HG02623 (cell line): Measurements from ENCODE around the gene HGFAC.

Experiments used
- ATAC-seq: cut with Tn5 transposase; IDR thresholded peaks from one replicate; pipeline ENCODE4 v1.9.1; 2021; ENCODE audit warnings: moderate library complexity; ENCODE audit not compliant: unreplicated experiment

Gene HGFAC

DNA sequence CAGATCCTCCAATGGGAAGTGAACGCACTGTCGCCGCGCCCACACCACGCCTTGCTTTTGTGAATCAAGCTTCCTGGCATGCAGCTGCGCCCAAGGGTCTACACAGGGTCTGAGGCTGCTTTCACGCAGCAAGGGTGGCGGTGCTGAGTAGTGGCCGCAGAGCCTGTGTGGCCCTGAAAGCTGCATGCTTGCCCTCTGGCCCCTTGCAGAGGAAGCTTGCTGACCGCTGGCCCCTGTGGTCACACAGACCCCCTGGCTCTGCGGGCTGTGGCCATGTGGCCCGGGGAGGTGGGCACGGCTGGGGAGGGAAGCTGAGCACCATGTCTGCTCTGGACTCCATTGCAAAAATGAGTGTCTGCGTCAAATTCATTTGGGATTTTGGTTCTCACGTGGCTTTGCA lies 30.1 kb downstream of the HGFAC start:
- ATAC-seq: no peak

DNA sequence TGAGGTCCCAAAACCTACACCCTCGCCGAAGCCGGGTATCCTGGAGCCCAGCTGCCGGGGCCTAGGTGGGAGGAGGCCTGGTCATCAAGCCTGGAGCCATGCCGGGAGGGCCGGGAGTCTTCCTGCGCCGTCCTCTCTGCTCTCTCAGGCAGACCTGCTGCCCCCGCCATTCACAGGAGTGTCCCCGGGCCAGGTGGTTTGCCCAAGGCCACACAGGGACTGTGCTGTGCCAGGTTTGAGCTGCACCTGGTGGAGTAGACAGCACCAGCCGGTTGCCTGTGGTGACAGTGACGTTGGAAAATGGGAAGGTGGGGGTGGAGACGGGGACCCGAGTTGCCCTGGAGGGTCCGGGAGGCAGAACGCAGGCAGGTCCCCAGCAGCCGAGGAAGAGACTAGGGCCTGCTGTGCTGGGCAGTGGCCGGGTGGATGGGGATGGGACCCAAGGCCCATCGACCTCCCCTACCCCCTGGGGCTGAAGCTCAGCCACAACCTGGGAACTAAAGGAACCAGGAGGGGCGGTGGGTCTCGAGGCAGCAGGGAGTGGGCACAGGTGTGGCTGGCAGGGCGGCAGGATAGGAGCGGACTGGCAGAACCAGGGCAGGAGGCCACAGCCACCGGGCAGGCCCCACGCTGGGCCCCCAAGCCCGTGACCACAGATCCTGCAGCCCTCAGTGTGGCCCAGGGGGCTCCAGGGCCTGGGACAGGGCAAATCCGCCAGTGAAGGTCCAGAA lies 30.8 kb downstream of the HGFAC start:
- no peak for ATAC-seq

DNA sequence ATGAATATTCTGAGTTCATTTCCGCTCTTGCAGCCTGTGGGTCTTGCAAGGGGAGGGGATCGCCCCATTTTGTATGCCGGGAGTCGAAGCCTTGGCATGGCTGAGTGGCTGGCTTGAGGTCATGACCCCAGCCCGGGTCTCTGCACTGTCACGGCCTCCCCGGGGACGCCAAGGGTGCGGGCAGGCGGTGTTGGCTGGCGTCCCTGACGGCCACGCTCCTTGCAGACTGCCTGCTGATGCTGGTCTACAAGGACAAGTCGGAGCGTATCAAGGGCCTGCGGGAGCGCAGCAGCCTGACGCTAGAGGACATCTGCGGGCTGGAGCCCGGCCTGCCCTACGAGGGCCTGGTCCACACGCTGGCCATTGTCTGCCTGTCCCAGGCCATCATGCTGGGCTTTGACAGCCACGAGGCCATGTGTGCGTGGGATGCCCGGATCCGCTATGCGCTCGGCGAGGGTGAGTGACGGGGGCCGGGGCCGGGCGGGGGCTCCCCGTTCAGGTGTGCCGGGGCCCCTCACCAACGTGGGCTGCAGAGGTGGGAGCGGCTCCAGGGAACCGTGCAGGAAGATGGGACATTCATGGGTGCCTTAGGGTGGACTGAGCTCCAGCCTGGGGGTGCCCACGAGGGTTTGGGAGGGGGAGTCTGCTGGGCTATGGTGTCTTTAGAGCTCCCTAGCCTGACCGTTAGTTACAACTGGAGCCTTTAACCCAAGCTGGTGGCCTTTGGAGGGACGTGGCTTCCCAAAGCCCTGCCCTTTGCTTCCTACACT lies 31.6 kb downstream of the HGFAC start:
- ATAC-seq: no peak

DNA sequence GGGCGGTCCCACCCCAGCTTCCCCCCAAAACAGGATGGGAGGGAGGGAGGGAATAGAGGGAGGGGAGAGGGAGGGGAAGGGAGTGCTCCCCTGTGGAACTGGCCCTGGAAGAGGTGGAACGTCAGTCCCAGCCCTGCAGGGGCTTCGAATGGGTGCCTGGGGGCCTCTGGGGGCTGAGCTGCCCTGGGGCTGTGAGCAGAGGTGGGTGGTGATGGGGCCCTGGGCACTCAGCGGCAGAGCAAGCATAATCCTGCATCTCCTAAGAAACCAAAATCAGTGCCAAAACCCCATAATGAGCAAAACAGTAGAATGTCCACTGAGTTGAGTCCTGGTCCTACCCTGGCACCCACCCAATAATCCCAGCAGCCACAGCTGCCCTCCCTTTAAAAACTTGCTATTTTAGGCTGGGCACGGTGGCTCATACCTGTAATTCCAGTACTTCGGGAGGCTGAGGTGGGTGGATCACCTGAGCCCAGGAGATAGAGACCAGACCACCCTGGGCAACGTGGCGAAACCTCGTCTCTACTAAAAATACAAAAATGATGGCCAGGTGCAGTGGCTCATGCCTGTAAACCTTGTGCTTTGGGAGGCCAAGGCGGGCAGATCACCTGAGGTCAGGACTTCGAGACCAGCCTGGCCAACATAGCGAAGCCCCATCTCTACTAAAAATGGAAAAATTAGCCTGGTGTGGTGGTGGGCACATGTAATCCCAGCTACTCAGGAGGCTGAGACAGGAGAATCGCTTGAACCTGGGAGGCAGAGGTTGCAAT lies 32.4 kb downstream of the HGFAC start:
- ATAC-seq: no peak

DNA sequence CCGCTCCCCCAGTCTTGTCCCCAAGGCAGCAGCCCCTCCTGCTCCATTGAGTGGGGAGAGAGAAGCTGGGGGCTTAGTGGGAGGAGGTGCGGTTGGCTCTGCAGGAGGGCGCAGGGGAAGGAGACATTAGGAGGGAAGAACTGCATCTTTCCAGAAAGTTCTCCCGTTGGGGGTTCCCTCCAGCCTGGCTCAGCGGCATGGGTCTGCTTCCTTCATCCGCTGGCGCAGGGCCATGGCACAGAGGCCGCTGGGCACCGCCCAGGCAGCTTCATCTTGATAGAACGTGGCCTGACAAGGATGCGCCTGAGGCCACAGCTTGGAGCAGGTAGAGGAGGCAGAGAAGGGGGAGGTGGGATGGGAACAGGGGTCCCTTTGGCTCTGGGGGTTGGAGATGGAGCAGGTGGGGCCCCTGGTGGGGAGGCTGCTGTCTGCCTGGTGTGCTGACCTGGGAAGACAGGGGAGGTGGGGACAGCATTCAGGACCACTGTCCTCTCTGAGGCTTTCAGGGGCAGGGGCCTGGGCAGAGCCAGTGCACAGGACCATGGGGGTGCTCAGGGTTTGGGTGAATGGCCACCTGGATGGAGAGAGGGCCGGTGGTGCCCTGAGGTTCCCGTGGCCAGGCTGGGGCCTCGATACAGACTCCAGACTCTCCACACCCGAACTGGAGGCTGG lies 33.4 kb downstream of the HGFAC start:
- ATAC-seq: no peak

DNA sequence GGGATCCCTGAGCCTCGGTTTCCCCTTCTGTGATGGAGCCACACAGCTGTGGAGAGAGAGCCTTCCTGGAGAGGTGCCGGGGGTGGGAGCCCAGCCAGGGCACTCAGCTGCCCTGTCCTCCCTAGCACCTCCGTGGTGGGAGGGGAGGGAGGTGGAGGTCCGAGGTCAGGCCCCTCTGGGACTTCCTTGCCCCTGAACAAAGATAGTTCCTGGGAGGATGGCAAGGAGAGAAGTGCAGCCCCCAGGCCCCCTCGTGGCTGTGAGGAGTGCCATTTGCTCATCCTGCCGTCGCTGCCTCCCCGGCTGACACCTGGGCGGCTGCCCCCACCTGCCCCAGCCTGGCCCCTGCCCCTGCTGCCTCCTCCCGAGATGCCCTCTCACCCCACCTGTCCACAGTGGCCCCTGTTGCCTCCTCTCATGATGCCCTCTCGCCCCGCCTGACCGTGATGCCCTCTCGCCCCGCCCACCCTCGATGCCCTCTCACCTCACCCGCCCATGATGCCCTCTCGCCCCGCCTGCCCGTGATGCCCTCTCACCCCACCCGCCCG lies 34.0 kb downstream of the HGFAC start:
- no peak for ATAC-seq

DNA sequence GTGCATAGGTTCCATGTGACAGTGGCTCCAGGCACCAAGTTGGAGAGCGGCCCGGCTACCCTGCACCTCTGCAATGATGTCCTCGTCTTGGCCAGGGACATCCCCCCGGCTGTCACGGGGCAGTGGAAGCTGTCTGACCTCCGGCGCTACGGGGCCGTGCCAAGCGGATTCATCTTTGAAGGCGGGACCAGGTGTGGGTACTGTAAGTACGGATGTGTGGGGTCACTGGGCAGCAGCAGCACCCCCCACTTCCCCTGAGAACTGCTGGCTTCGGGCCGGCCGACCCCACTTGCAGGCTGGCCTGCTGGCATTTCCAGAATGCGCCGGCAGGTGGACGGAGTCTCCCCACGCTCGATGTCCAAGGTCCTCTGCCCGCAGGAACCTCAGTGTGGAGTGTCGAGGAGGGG lies 34.6 kb downstream of the HGFAC start:
- ATAC-seq: no peak

DNA sequence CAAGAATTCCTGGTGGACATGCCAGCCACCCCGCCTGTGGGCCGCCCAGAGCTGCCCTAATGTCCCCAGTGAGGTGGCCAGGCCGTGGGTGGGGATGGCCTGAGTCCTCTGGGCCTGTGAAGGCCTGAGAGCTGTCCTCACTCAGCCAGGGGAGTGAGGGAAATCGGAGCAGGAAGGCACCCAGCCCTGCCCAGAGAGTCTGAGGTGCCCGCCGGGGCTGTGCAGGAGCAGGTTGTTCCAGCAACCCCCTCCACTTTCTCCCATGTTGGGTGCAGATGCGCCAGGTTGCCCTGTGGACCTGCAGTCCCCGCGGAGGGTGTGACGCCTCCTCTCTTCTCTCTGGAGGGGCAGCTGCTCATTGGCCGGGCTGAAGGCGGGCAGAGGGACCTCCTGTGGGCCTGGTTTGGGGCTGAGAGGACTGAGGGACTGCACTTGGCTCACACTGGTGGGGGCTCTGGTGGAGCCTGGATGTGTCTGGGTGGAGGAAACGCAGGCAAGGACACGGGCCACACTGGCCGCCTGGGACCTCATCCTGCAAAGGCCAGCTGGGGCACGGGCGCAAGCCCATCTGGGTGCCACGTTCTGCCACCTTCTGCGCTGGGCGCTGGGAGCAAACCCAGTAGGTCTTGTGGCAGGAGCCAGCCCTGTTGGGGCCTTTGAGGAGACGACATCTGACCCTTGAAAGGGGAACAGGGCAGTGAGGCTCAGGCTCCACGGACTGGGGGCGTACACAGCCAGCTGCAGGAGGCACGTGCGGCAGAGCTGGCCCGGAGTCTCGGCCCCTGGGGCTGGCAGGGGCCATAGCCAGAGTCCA lies 35.4 kb downstream of the HGFAC start:
- no peak for ATAC-seq

DNA sequence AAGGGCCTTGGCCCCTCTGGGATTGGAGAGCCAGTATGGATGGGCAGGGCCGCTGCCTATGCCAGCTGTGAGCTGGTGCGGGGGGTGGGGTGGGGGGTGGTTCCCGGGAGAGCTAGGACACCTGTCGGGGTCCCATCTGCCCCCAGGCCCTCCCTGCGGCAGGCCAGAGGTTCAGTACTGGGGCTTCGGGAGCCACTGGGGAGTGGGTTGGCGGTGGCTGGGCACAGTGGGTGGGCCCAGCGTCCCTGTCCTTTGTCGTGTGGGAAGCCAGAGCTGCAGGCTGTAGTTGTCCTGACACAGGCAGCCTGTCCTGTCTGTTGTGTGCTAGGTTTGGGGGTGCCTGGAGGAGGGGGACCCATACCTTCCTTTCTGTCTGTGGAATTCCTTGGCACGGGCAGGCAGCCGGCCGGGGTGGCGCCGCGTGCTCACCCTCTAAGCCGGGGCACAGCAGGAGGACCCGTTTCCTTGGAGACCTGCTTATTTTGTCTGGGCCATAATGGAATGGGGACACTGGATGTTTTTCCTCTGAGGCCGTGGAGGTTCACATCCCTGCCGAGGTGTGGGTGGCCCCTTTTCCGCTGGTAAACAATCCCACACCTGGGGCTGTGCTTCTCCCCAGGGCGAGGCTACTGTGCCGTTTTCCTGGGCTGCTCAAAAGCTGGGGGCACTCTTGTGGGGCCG lies 36.1 kb downstream of the HGFAC start:
- ATAC-seq: no peak

DNA sequence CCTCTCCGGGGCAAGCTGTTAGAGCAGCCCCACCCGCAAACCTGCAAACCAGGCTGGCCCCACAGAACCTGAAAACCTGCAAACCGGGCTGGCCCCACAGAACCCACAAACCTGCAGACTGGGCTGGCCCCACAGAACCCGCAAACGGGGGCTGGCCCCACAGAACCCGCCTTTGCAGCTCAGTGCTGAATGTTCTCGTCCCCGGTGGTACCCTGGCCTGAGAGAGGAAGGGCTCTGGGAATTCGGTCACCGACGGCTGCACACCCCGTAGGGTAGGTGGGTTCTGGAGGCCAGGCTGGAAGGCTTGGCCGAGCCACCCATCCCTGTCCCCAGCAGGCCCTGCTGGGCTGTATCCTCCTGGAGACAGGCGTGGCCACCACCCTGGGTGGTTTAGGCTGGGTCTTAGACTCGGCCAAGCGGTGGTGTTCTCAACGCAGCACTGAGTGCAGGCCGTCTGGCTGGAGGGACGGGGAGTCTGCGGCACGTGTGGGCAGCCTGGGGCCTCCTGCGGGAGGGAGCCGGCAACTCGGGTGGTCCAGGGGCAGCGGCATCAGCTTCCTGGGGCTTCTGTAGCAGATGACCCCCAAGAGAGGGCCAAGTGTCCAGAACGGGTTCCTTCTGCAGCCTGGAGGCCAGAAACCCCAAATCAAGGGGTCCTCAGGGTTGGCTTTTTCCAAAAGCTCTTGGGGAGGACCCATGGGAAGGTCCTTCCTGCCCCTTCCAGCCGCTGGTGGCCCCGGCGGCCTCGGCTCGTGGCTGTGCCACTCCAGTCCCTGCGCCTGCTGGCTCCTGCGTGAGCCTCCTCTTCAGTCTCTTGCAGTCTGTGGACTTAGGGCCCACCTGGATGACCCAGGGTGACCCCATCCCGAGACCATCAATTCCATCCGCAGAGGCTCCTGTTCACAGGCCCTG lies 36.9 kb downstream of the HGFAC start:
- no peak for ATAC-seq

DNA sequence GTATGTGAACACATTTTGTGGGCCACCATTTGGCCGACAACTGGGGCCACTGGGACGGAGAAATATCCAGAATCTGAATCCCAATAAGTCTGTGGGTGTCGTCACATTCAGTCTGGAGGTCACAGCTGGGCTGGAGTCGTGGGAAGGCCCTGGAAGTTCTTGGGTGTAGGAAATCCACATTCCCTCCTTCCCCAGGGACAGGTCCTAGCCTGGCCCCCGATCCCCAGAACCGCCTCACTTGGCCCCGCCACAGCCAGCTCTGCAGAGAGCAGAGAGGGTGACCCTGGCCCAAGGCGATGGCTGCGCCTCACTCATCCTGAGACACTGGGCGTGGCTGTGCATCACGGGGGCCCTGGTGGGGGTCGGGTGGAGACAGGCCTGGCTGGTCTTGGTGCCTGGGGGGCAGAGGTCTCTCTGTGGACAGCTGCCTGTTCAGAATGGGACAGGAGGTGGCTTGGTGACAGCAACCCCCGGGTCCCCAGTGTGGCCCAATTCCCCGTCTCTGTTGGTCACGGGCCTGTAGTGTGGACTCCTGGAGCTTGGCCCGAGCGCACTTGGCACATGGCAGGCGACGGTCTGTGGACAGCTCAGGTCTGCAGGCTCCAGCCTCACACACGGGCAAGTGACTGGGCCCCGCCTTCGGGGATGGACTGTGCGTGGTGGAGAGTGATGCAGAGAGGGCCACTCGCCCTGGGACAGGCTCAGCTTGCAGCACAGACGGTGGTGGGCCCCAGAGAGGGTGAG lies 37.8 kb downstream of the HGFAC start:
- no peak for ATAC-seq

DNA sequence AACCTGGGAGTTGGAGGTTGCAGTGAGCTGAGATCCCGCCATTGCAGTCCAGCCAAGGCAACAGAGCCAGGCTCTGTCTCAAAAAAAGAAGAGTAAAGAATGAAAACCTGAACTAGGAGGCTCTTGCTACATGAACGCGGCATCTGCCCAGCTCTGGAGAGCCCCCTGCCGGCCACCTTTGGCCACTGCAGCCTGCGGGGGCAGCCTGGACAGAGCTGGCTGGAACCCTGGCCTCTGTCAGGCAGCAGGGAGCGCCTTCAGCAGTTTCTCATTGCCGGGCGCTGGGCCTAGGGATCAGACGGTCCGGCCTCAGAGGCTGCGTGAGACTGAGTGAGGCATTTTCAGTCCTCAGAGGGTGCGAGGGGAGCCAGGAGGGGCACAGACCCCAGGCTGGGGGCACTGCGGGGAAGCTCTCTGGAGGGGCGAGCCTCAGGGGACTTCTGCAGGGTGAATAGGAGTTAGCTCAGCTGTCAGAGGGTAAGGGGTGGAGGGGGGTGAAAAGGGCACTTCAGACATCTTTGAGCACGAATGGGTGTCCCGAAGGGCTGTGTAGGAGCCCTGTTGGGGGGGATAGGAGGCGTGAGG lies 38.9 kb downstream of the HGFAC start:
- no peak for ATAC-seq

DNA sequence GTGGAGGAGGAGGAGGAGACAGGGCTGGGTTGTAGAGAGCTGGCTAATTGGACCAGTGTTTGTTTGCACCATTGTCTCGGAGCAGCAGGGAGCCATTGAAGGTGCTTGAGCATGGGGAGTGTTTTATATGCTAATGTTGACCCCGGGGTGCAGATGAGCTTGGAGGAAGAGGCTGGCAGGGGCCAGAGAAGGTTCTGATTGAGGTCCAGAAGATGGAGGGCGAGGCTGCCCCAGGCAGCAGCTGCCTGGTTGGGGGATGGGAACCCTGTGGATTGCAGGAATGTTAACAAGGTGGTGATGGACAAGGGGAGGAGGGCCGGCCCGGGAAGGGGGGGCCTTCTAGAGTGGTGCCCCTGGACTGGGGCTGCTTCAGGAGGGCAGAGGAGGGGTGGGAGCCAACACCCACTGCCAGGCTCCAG lies 39.4 kb downstream of the HGFAC start:
- no peak for ATAC-seq

DNA sequence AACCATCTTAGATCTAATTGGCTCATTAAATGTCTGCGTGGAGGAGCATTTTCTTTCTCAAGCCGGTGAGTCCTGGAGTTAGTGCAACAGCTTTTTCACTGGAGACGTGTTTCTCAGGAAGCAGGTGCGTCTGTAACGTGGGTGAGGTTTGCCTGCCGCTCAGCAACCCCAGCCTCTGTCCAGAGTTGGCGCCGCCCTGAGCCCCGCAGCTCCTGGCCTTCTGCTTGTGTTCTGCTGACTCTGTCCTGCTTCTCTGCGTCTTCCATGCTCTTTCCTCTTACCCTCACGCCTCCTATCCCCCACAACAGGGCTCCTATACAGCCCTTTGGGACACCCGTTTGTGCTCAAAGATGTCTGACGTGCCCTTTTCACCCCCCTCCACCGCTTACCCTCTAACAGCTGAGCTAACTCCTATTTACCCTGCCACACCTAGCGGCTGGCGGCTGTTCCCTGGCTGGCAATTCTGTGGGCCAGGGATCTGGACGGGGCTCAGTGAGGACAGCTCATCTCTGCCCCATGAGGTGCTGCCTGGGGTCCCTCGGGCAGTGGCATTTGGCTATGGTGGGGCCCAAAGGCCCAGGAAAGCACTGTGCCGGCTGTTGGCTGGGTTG lies 40.1 kb downstream of the HGFAC start:
- no peak for ATAC-seq

DNA sequence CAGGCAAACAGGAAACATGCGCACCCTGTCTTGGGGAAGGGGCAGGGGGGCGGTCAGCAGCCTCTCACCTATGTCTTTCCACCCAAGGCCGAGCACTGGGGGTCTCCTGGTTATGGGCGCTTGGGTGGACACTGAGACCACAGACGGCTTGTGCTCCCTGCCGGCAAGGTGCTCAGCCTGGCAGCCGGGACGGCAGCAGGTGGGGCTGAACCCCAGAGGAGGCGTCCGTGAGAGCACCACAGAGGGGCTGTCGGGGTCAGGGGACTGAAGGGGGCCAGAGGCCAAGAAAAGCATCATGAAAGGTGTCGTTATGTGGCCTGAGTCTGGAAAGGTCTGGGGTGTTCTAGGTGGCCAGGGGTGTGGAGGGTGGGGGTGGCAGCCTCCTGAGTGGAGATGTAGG lies 40.9 kb downstream of the HGFAC start:
- ATAC-seq: no peak

DNA sequence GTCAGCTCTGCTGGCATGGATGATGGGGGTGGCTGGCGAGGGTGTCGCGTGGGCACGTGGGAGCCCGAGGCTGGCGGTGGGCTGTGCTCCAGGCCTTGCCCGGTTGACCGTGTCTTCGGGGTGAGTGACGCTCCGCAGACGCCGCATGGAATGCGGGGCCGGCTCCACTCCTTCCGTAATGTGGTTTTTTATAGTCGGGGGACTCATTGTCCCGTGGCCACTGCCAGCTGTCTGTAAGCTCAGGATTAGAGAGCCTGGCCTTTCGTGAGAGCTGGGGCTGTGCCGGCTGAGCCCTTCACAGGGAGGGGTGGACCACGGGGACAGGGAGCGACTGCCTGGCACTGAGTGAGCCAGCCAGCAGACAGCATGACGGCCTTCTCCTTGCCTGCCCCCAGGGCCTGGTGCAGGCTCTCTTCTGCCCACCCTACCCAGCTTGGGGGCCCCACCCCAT lies 41.7 kb downstream of the HGFAC start:
- ATAC-seq: no peak
